HepG2 (cell line): ENCODE data around the gene ABI2. TPM values are rescaled to one million over a fixed set of nuclear protein-coding genes. Genes with fewer than 3 reads are reported as not detected.

Experiments
- CBFB ChIP-seq: sonication (generic); formaldehyde crosslinking; IDR thresholded peaks from 2 replicates; pipeline ENCODE4 v1.4.0; 2020; ENCODE audit warnings: missing genetic modification reagents
- HHEX ChIP-seq: IDR thresholded peaks from 2 replicates; pipeline ENCODE4 v1.6.1; 2016; ENCODE audit warnings: control low read depth
- HMG20A ChIP-seq: IDR thresholded peaks from 2 replicates; pipeline ENCODE4 v1.6.1; 2016; ENCODE audit warnings: borderline replicate concordance
- HNF1B ChIP-seq: sonication (generic); formaldehyde crosslinking; IDR thresholded peaks from 2 replicates; pipeline ENCODE4 v1.5.1; 2020; ENCODE audit warnings: mild to moderate bottlenecking, moderate library complexity, missing genetic modification reagents
- IRF1 ChIP-seq: sonication (generic); formaldehyde crosslinking; IDR thresholded peaks from 2 replicates; pipeline ENCODE4 v1.4.0; 2020; ENCODE audit warnings: low read depth, mild to moderate bottlenecking, missing genetic modification reagents
- MEIS1 ChIP-seq: sonication (generic); formaldehyde crosslinking; IDR thresholded peaks from 2 replicates; pipeline ENCODE4 v1.9.0; 2021; ENCODE audit warnings: mild to moderate bottlenecking, missing genetic modification reagents, moderate library complexity, borderline replicate concordance
- MTERF4 ChIP-seq: sonication (generic); formaldehyde crosslinking; IDR thresholded peaks from 2 replicates; pipeline ENCODE4 v1.8.0; 2023; ENCODE audit warnings: mild to moderate bottlenecking, missing genetic modification reagents
- SP2 ChIP-seq: sonication (generic); formaldehyde crosslinking; IDR thresholded peaks from 2 replicates; pipeline ENCODE4 v1.5.1; 2020; ENCODE audit warnings: mild to moderate bottlenecking, missing genetic modification reagents
- THAP11 ChIP-seq: IDR thresholded peaks from 2 replicates; pipeline ENCODE4 v1.6.1; 2016; ENCODE audit warnings: missing biosample characterization, missing genetic modification reagents
- ZBTB7A ChIP-seq: sonication (generic); formaldehyde crosslinking; IDR thresholded peaks from 2 replicates; pipeline ENCODE4 v1.8.0; 2022; ENCODE audit warnings: mild to moderate bottlenecking, missing genetic modification reagents
- ZNF121 ChIP-seq: sonication (generic); formaldehyde crosslinking; IDR thresholded peaks from 2 replicates; pipeline ENCODE4 v1.5.0; 2020; ENCODE audit warnings: mild to moderate bottlenecking, missing genetic modification reagents
- ZNF232 ChIP-seq: sonication (generic); formaldehyde crosslinking; IDR thresholded peaks from 2 replicates; pipeline ENCODE4 v1.4.0; 2020; ENCODE audit warnings: missing genetic modification reagents, borderline replicate concordance
- ZNF549 ChIP-seq: sonication (generic); formaldehyde crosslinking; IDR thresholded peaks from 2 replicates; pipeline ENCODE4 v1.5.0; 2020; ENCODE audit warnings: missing genetic modification reagents
- ZNF558 ChIP-seq: sonication (generic); formaldehyde crosslinking; IDR thresholded peaks from 2 replicates; pipeline ENCODE4 v1.9.0; 2022; ENCODE audit warnings: mild to moderate bottlenecking, missing genetic modification reagents, borderline replicate concordance
- ZNF652 ChIP-seq: IDR thresholded peaks from 2 replicates; pipeline ENCODE4 v1.6.1; 2016; ENCODE audit warnings: low read depth, borderline replicate concordance
- ZNF784 ChIP-seq: sonication (generic); formaldehyde crosslinking; IDR thresholded peaks from 2 replicates; pipeline ENCODE4 v1.5.1; 2020; ENCODE audit warnings: missing genetic modification reagents, mild to moderate bottlenecking, borderline replicate concordance
- polyA plus RNA-seq, 8 experiments: library from polyadenylated mRNA; depleted of rRNA in 3 of 8; stranded (reverse) in 7 of 8; unstranded in 1 of 8; fragments of >200 nt; fragmentation: Illumina TruSeq in 4 of 8; extraction: Trizol in 4 of 8; gene quantifications; 2 replicates each; pipeline versions ENCODE4 v1.2.1 to v1.2.3, GENCODE V29; 2011 to 2016; ENCODE audit warnings: low read depth in 4 of 8, missing spikeins in 1 of 8, mixed read lengths in 1 of 8; ENCODE audit not compliant: insufficient read depth in 1 of 8
- total RNA-seq, 5 experiments: library from RNA; depleted of rRNA; stranded (reverse); fragments of >200 nt; fragmentation: Illumina TruSeq; extraction: Trizol; gene quantifications; 2 replicates each; pipeline ENCODE4 v1.2.3, GENCODE V29; 2016; ENCODE audit warnings: low read depth in 1 of 5
- TF ChIP-seq, protein P1 (sequence below), 2 experiments: sonication (generic) in 1 of 2; formaldehyde crosslinking in 1 of 2; IDR thresholded peaks; 2 replicates each; pipeline versions ENCODE4 v1.6.1 to v1.9.0; 2014 to 2022; ENCODE audit warnings: antibody characterized with exemption in 1 of 2, borderline replicate concordance in 1 of 2, inconsistent platforms in 1 of 2, low read depth in 1 of 2, missing genetic modification reagents in 1 of 2

ABI2 gene
- total and polyA plus RNA-seq, 2 of the 13 experiments (the other 11 are each of a cell fraction or from before 2014, with no cell fraction given): 28.4 to 32.4 TPM

DNA sequence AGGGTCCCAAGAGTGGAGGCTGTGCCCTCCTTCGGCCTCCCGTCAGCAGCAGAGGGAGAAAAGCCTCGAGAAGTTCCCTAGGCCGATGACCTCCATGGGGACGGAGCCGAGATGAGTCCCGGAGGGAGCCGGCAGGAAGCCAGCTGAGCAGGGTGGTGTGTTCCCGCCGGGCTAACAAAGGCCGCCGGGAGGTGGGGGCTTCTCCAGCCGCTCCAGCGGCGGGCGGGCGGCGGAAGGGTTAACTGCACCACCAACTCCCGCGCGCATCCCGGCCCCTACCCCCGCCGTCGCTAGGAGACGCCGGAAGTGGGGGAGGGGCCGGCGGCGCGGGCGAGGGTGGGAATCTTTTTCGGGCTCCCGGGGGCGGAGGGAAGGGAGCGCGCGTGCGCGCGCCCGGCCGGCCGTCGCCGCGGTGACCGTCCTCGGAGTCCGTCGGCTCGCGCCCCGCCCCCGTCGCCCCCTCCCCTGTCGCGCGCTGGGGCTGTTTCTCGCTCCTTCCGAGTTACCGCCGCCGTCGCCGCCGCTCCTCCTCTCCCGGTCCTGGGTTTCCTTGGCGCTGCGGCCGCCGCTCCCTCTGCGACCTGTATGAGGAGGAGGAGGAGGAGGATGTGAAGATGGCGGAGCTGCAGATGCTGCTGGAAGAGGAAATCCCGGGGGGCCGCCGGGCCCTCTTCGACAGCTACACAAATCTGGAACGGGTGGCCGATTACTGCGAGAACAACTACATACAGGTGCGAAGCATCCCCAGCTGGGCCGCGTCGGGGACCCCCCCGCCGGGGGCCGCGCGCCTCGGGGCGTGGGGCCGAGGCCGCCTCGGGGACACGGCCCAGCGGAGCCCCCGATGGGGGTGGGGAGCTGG is at the start of gene ABI2 (continued):
- TF ChIP-seq HNF1B (CRISPR knock-in tag) (peak; percentile 66), MTERF4 (CRISPR knock-in tag) (no peak), HMG20A (CRISPR knock-in tag) (peak; percentile 52; the same call in 1 of the 2 replicates), MEIS1 (peak; percentile 38; the same call in 1 of the 2 replicates), ZNF549 (CRISPR knock-in tag) (peak; percentile 31; the same call in 1 of the 2 replicates), ZNF232 (CRISPR knock-in tag) (peak; percentile 87; the same call in 1 of the 2 replicates), IRF1 (CRISPR knock-in tag) (0 out of 2 replicates have a peak, but pooled peaks have one; percentile 31), SP2 (peak; percentile 38; the same call in 1 of the 2 replicates), CBFB (CRISPR knock-in tag) (peak; percentile 79; the same call in 1 of the 2 replicates), ZNF784 (0 out of 2 replicates have a peak, but pooled peaks have one; percentile 66), ZNF558 (CRISPR knock-in tag) (peak; percentile 40; the same call in 1 of the 2 replicates), ZNF121 (CRISPR knock-in tag) (no peak), ZBTB7A (CRISPR knock-in tag) (no peak; the same call in 1 of the 2 replicates), THAP11 (peak; percentile 74), HHEX (no peak), ZNF652 (CRISPR knock-in tag) (peak; percentile 99)
- TF ChIP-seq, protein P1, sequence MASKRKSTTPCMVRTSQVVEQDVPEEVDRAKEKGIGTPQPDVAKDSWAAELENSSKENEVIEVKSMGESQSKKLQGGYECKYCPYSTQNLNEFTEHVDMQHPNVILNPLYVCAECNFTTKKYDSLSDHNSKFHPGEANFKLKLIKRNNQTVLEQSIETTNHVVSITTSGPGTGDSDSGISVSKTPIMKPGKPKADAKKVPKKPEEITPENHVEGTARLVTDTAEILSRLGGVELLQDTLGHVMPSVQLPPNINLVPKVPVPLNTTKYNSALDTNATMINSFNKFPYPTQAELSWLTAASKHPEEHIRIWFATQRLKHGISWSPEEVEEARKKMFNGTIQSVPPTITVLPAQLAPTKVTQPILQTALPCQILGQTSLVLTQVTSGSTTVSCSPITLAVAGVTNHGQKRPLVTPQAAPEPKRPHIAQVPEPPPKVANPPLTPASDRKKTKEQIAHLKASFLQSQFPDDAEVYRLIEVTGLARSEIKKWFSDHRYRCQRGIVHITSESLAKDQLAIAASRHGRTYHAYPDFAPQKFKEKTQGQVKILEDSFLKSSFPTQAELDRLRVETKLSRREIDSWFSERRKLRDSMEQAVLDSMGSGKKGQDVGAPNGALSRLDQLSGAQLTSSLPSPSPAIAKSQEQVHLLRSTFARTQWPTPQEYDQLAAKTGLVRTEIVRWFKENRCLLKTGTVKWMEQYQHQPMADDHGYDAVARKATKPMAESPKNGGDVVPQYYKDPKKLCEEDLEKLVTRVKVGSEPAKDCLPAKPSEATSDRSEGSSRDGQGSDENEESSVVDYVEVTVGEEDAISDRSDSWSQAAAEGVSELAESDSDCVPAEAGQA (IDR thresholded peaks at IDR 0.05; ENCODE audit: low read depth): peak; percentile 23; the same call in 1 of the 2 replicates
- TF ChIP-seq, protein P1 (CRISPR knock-in tag; IDR thresholded peaks at IDR 0.05; ENCODE audit: borderline replicate concordance): 0 out of 2 replicates have a peak, but pooled peaks have one; percentile 22
